Suppressor macrophage treated with lipopolysaccharide for 4 hours (primary cell): ENCODE data around the gene TMEM115.

Source experiments
- DNase-seq: peaks from one replicate; pipeline ENCODE4 v3.0.0-alpha.2; 2020

The TMEM115 gene

GRCh38 chr3:50375258-50375931, 16.1 kb upstream of the TMEM115 start:
- no peak for DNase-seq

- DNase-seq: no peak
Observed at GRCh38 chr3:50374363-50375257, 15.3 kb upstream of the TMEM115 start.

GRCh38 chr3:50373146-50374051, 14.1 kb upstream of the TMEM115 start:
- DNase-seq: no peak

- DNase-seq: no peak
Observed at GRCh38 chr3:50372349-50372748, 13.0 kb upstream of the TMEM115 start.

- no peak for DNase-seq
Observed at GRCh38 chr3:50371133-50371685, 11.9 kb upstream of the TMEM115 start.

- no peak for DNase-seq
Observed at GRCh38 chr3:50370594-50370993, 11.3 kb upstream of the TMEM115 start.

GRCh38 chr3:50369012-50369670, 9.8 kb upstream of the TMEM115 start:
- DNase-seq: no peak

- no peak for DNase-seq
Observed at GRCh38 chr3:50365842-50366220, 6.5 kb upstream of the TMEM115 start.

GRCh38 chr3:50365080-50365841, 5.9 kb upstream of the TMEM115 start:
- peak; percentile 84 for DNase-seq

- DNase-seq: no peak
Observed at GRCh38 chr3:50364573-50365079, 5.3 kb upstream of the TMEM115 start.

- DNase-seq: no peak
Observed at GRCh38 chr3:50359760-50360110, 414 bp upstream of the TMEM115 start.

- DNase-seq: no peak
Observed at GRCh38 chr3:50358355-50358910, 888 bp downstream of the TMEM115 start.

- DNase-seq: peak; percentile 56
Observed at GRCh38 chr3:50357481-50357880, 1.8 kb downstream of the TMEM115 start.

GRCh38 chr3:50356553-50356952, 2.8 kb downstream of the TMEM115 start:
- DNase-seq: peak; percentile 60

- no peak for DNase-seq
Observed at GRCh38 chr3:50355829-50356552, 3.3 kb downstream of the TMEM115 start.

GRCh38 chr3:50354850-50355249, 4.5 kb downstream of the TMEM115 start:
- no peak for DNase-seq

- no peak for DNase-seq
Observed at GRCh38 chr3:50354186-50354764, 5.0 kb downstream of the TMEM115 start.

- DNase-seq: no peak
Observed at GRCh38 chr3:50353245-50354004, 5.9 kb downstream of the TMEM115 start.

GRCh38 chr3:50352781-50353180, 6.5 kb downstream of the TMEM115 start:
- peak; percentile 93 for DNase-seq
